DMS114 treated with DMSO at 0.1 percent for 48 hours (cell line): ENCODE data around the gene CTBP1.

ENCODE experiments used
- DNase-seq: peaks from one replicate; lab custom pipeline; 2025; ENCODE audit not compliant: unreplicated experiment; lab: John Stamatoyannopoulos, UW

The CTBP1 gene

DNA sequence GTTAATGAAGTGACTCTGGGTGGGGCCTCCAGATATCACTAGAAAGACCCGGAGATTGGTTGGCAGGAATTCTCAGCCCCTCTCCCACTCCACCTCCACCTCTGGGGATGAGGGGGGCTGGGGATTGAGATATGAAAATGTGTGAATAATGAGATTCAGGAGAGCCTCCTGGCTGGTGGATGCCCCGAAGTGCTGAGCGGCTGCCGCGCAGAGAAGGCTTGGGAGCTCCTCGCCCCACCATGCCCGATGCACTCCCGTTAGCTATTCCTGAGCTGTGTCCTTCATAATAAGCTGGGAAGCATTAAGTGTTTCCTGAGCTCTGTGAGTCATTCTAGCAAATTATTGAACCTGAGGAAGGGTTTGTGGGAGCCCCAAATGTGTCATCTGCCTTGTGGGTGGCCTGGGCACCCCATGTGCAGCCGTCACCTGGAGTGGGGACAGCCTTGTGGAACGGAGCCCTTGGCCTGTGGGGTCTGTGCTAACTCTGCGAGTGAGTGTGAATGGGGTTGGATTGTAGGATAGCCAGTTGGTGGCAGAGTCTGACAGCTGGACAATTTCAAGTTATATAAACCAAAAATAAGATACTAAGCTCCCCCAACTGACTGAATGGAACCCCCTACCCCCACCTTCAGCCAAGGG is 36.3 kb upstream of the CTBP1 start:
- no peak for DNase-seq

DNA sequence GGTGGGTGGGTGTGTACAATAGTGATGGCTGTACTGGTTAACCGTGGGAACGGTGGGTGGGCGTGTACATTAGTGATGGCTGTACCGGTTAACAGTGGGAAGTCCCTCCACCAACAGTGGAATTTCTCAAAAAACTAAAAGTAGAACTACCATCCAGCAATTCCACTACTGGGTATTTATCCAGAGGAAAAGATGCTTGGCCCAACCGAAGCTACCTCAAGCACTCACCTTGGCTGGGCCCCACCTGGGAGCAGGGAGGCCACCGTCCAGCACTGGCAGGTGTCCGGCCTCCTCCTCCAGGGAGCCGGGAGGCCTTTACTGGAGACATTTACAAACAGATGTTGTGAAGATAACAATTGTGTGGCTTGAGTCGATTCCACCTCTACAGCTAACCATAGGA is 34.8 kb upstream of the CTBP1 start:
- DNase-seq = no peak

- DNase-seq = no peak
Measured at GRCh38 chr4:1279253-1279652, 30.3 kb upstream of the CTBP1 start.

GRCh38 chr4:1277667-1278665 is 29.0 kb upstream of the CTBP1 start:
- no peak for DNase-seq

DNA sequence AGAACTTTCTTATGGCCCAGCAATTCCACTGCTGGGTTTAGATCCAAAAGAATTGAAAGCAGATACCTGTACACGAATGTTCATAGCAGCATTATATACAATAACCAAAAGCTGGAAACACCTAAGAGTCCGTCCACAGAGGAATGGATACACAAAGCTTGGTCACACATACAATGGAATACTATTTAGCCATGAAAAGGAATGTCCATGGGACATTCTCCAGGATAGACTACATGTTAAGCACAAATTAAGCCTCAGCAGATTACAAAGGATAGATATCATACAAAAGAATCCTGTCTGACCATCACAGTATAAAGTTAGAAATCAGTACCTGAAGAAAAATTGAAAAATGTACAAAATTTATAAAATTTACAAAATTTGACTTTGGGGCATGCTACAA is 28.1 kb upstream of the CTBP1 start:
- DNase-seq = no peak

DNA sequence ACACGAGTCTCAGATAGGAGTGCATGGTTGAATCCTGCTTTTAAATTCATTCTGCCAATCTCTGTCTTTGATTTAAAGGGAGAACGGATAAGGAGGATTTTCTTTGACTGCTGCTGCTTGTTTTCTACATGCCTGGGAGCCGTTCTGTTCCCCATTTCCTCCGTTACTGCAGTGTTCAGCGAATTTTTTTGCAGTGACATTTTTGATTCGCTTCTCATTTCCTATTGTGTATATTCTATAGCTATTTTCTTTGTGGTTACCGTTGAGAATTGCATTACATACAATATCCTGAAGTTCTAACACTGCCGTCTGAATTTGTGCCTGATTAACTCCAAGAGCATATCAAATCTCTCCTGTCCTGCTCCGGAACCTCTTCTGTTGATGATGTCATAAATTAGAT is 25.9 kb upstream of the CTBP1 start:
- DNase-seq = no peak

- no peak for DNase-seq
Measured at GRCh38 chr4:1271686-1272085, 22.8 kb upstream of the CTBP1 start.

DNA sequence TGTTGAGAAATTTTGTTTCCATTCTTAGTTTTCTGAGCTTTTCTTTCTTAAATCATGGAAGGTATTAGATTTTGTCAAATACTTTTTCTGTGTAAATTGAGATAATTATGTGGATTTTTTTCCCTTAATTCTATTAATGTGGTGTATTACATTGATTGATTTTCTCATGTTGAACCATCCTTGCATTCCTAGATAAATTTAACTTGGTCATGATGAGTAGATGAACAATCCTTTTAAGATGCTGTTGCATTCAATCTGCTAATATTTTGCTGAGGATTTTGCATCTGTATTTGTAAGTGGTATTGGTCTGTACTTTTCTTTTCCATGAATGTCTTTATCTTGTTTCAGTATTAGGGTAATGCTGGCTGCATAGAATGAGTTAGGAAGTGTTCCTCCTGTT is 20.3 kb upstream of the CTBP1 start:
- no peak for DNase-seq

- no peak for DNase-seq
Measured at GRCh38 chr4:1266881-1267763, 18.2 kb upstream of the CTBP1 start.

- no peak for DNase-seq
Measured at GRCh38 chr4:1265351-1265750, 16.4 kb upstream of the CTBP1 start.

DNA sequence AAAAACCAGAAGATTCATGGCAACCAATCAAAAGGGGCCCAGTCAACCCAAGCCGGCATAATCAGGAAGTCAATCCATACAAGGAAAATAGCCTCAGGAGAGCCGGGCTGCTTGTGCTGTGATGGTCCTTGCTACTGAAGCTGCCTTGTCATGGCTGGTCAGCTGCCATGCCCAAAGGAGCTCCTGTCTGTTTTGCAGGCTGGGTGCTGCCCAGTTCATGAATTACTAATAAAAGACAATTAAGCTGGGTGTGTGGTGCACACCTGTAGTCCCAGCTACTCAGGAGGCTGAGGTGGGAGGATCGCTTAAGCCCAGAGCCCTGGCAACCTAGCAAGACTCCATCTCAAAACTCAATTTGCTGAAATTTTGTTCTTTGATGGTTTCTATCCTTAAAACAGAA is 16.0 kb upstream of the CTBP1 start:
- DNase-seq = no peak

- no peak for DNase-seq
Measured at GRCh38 chr4:1261107-1261928, 12.4 kb upstream of the CTBP1 start.

DNA sequence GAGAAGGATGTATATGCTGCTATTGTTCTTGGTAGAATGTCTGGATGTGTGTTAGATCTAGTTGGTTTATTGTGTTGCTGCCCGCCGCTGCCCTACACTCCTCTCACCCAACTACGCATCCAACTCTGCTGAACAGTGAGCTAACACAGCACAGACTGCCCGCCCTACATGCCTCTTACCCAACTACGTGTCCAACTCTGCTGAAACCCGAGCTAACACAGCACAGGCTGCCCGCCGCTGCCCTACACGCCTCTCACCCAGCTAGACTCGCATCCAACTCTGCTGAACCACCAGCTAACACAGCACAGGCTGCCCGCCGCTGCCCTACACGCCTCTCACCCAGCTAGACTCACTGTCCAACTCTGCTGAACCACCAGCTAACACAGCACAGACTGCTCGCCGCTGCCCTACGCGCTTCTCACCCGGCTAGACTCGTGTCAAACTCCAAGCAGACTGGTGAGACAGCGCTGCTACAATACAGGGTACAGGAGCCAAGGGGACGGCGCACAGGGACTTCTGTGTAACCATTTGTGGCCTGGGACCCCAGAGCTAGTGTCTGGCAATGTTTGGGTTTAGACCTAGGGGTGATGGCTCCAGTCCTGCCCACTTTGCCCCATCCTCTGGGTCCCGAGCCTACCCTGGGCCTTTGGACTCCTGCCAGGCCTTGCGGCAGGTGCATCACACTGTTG is 11.6 kb upstream of the CTBP1 start:
- no peak for DNase-seq

DNA sequence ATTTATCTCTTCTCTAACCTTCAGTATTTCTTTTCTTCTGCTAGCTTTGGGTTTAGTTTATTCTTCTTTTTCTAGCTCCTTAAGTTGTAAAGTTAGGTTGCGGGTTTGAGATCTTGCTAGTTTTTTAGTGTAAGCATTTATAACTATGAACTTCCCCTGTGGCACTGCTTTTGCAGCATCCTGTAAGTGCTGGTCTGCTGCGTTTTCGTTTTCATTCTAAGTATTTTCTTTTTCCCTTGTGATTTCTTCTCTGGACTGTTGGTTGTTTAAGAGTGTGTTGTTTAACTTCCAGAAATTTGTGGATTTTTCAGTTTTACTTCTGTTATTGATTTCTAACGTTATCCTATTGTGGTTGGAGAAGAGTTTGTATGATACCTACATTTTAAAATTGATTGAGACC is 11.0 kb upstream of the CTBP1 start:
- no peak for DNase-seq

DNA sequence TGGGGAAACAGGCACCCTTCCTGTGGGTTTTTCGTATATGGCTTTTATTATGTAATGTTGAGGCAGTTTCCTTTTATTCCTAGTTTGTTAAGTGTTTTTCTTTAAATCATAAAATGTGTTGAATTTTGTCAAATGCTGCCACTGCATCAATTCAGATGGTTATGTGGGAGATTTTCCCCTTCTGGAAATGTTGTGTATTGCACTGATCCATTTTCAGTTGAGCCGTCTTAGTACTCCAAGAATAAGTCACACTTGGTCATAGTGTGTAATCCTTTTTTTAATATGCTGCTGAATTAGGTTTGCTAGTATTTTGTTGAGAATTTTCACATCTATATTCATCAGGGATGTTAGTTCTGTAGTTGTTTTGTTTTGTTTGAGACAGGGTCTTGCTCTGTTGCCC is 9.5 kb upstream of the CTBP1 start:
- DNase-seq = no peak

DNA sequence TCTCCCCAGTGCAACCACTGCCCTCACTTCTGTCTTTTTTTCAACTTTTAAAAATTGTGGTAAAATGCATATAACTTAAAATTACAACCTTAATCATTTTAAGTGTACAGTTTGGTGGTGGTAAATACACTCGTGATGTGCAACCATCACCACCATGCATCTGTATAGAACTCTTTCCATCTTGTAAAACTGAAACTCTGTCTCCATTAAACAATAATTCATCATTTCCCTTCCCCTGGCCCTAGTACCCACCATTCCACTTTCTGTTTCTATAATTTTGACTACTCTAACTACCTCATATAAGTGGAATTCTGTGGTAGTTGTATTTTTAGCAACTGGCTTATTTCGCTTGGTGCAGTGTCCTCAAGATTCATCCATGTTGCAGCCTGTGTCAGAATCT is 6.8 kb upstream of the CTBP1 start:
- DNase-seq = no peak

DNA sequence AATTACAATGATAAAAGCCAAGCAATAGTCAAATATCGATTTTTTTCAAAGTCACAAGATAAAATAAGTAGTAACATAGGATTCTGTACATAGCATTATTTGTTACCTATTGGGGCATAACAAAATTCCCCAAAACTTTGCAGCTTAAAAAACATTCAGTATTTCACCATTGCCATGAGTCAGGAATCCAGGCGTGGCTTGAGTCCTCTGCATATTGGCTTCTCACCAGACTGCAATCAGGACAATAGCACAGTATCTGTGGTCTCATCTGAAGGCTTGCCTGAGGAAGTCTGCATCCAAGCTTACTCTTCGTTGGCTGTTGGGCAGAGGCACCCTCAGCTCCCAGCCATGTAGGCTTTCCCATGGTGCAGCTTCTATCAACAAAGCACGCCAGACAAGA is 6.2 kb upstream of the CTBP1 start:
- DNase-seq = no peak

GRCh38 chr4:1253831-1254230 is 4.9 kb upstream of the CTBP1 start:
- no peak for DNase-seq

DNA sequence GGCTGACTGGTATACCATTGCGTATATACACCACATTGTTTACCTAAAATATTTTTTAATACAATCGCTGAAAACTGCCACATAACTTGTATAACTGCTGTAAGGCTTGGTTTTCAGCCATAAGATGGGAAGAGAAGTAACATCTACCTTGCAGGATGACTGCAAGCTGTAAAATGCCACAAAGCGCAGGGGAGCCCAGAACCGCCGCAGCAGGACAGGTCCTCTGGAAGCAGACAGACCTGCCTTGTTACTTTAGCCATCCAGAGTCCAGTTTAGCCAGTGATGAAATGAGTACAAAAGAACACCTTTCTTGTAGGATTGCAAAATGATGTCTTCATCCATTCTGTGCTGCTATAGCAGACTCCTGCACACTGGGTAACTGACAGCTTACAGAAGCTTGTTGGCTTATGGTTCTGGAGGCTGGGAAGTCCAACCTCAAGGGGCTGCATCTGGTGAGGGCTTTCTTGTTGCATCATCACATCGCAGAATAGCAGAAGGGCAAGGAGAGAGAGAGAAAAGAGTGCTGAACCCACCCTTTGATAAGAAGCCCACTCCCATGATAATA is 4.1 kb upstream of the CTBP1 start:
- no peak for DNase-seq

- no peak for DNase-seq
Measured at GRCh38 chr4:1251773-1252066, 2.8 kb upstream of the CTBP1 start.
